K562 treated with DMSO at 1 percent for 48 hours (cell line): ENCODE measurements around the gene DOCK8. TPM values are rescaled to one million over a fixed set of nuclear protein-coding genes. Genes with fewer than 3 reads are reported as not detected.

Source experiments
- total RNA-seq: library from RNA; unstranded; fragments of 300-600 nt; gene quantifications from 2 replicates; pipeline ENCODE4 v1.2.3, GENCODE V29; 2022; ENCODE audit warnings: low replicate concordance; ENCODE audit errors: extremely low read depth

Gene DOCK8
- not detected in 2 replicates for total RNA-seq

DNA sequence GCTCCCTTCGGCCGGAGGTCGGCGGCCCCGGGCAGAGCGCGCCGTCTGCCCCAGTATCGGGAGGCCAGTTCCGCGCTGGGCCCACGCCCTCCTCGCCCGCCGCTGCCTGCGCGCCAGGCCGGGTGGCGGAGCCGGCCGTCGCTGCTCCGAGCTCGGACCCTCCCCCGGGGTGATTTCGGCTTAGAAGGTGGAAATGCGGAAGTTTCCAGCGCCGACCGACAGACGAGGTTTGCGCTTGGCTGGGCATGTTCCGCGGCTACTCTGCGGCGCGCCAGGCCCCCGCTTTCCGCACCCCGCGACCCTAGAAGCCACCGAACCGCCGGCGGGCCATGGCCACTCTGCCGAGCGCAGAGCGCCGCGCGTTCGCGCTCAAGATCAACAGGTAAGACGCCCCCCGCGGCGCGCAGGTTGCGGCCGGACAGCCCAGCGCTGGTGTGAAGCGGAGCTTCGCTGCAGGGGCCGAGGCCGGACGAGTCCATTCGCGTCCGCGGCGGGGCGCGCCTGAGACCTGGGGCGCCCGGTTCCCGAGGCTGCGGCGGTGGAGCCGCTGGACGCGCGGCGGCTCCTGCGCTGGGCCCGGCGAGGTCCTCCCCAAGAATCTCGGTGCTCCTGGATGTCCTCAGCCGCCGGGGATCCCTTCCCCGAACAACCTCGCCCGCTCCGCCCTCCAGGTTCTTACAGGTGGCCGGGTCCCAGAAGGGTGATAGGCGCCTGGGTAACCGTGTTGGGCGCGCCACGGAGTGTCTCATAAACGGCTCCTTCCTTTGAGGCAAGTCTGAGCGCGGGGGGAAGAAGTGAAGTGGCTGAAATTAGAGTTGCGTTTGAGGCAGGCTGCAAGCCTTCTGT is at the start of gene DOCK8:
Gene DOCK8 (plus strand): TSS at position 218 of the 846 bp plus-strand sequence. CDS start 112 bp downstream, at position 330.

DNA sequence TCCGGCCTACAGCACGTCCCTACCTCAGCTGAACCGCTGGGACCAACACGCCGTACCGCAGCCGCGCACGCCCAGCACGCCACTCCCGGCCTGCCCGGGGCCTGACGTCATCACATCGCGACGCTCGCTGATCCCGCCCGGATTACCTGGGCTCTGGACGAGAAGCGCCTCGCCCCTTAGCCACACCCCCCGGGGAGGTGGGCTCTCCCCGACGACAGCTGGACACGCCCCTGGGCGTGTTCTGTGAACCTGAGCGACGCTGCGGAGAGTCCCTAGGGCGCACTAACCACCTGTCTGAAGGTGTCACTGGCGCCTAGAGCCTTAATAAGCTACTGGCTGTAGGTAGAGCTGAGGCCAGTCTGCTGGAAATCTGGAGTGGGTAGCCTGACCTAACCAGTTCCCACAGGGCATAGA is 35.7 kb upstream of the DOCK8 start, which contains the start of gene ZNG1A:
Gene ZNG1A (minus strand): TSS at position 87 of the 414 bp plus-strand sequence. CDS start 87 bp downstream, outside the sequence.

DNA sequence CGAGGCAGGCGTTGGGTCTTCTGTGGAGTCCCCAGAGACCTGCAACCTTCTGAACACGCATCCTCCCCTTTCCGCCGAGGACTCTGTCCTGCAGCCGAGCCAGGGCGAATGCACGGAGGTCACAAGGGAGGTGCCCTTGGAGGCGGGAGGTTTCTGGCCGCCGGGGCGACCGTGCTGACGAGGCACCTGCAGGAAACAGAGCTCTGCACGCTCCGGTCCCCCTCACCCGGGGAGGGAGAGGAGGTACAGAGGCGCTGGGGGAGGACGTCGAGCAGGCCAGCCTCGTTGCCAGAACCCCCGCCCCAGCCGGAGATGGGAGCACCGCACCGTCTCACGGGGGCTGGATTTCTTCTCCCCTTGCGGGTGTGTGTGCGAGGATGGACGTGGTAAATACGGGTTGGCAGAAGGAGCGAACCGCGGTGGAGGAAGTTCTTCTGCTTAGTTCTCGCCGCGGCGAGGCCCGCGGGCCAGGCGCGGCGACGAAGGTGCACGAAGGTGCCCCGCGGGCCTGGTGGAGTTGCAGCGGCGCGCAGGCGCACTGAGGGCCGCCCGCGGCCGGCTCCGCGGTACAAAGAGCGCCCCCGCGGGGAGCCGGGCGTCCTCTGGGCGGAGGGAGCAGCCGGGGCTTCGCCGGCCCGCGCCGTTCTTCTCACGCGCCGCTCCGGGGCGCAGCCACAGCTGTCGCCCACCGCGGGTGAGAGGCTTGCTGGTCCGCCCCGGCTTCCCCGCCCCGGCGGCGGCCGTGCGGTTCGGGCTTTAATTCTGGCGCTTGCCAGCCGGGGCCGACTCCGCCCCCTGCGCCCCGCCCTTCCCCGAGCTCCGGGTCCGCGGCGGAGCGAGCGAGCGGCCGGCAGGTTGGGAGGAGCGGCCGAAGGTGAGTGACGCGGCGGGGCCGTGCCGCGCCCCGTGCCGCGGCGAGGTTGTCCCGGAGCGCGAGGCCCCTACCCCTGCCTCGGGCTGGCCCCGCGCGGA is 289.5 kb downstream of the DOCK8 start, which contains the start of gene KANK1:
Gene KANK1 (plus strand): TSS at position 815 of the 972 bp plus-strand sequence.

Other genes starting within 250 kb of the DOCK8 start
- gene WASHC1, start 185.4 kb upstream of the DOCK8 start, total RNA-seq = not detected in 2 replicates
- gene FOXD4, start 96.4 kb upstream of the DOCK8 start, total RNA-seq = not detected in 2 replicates
- gene ZNG1A, start 35.8 kb upstream of the DOCK8 start, total RNA-seq = not detected in 2 replicates